ENCODE measurements around the gene GRAPL. TPM values are rescaled to one million over a fixed set of nuclear protein-coding genes. Genes with fewer than 3 reads are reported as not detected.
"Not testable (repeated sequence)": the region's sequence is repeated elsewhere in the genome, so short reads cannot be mapped to it uniquely, and the experiment has no call there.

GRAPL gene
- total and polyA plus RNA-seq, 2 of the 4 experiments (the other 2 are of a cell fraction) = not detected

DNA sequence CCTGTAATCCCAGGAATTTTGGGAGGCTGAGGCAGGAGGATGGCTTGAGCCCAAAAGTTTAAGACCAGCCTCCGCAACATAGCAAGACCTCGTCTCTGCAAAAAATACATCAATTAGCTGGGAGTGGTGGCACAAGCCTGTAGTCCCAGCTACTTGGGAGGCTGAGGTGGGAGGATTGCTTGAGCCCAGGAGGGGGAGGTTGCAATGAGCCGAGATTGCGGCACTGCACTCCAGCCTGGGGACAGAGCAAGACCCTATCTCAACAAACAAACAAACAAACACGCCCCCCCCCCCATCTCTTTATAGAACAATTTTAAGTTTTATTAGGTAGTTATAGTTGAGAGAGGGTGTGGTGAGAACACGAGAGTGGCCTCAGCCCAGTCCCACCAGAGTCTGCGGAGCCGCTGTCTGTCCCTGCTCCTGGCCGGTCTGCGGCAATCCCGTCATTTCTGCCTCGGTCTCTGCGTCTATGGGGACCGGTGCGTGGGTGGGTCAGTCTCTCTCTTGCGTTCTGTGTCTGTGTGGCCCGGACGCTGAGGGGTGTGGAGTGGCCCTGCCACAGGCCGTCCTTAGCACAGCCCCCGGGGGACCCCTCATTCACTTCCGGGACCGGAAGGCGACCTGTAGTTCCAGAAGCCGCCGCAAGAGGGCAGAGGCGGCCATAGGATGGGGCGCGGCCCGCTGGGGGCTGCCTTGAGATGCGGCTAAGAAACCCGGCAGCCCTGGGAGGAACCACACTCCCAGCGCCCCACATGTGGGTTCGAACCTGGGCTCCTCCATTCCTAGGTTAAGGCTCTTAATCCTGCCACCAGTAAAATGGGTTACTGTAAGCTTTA is 53.9 kb downstream of the GRAPL start:
- CTCF ChIA-PET; H3K4ac ChIP-seq (ENCODE audit: low read depth, low read length); H2BK120ac ChIP-seq (ENCODE audit: low read depth, low read length); H4K8ac ChIP-seq (ENCODE audit: low read depth in 2 of 2, low read length in 2 of 2); H2AFZ ChIP-seq (replicated peaks; ENCODE audit: low read length, poor library complexity); H2AK5ac ChIP-seq (ENCODE audit: low read depth, low read length); H3K9me3 ChIP-seq (ENCODE audit: control insufficient read depth, insufficient read depth, low read length); BruUV-seq (replicated peaks); H2AK9ac ChIP-seq (replicated peaks; ENCODE audit: low read depth, low read length, poor library complexity); DNase-seq; POLR2A ChIA-PET (ENCODE audit: unreplicated experiment); H2BK15ac ChIP-seq (ENCODE audit: low read depth, low read length); H3K14ac ChIP-seq (replicated peaks; ENCODE audit: low read depth, low read length); intact Hi-C loops (cut with micrococcal nuclease); H3K18ac ChIP-seq (ENCODE audit: low read depth, low read length); H3K27ac ChIP-seq (ENCODE audit: insufficient read depth, low read length); H4K20me1 ChIP-seq (ENCODE audit: insufficient read depth, low read length); H3K9ac ChIP-seq (ENCODE audit: low read depth, low read length); dilution Hi-C loops (cut with HindIII; ENCODE audit: low sequenced_read_pairs, unreplicated experiment); H4K91ac ChIP-seq (ENCODE audit: insufficient read depth, low read depth, low read length); H3K9me1 ChIP-seq (ENCODE audit: insufficient read depth, low read length); H2BK5ac ChIP-seq (ENCODE audit: low read depth, low read length, poor library complexity, severe bottlenecking); H3K4me2 ChIP-seq (ENCODE audit: low read depth, low read length); H2BK20ac ChIP-seq (ENCODE audit: low read depth, low read length); H4K5ac ChIP-seq (ENCODE audit: low read depth, low read length); H3K23ac ChIP-seq (ENCODE audit: low read depth, low read length); in situ Hi-C loops (cut with MboI; ENCODE audit: low sequenced_read_pairs); H3K56ac ChIP-seq (ENCODE audit: extremely low read depth, insufficient read depth, low read length); H3K79me1 ChIP-seq (ENCODE audit: low read depth in 1 of 2, low read length in 2 of 2); H3K27me3 ChIP-seq (ENCODE audit: control insufficient read depth, insufficient read depth, low read length); H3K4me1 ChIP-seq (ENCODE audit: control insufficient read depth, insufficient read depth, low read length); H3K36me3 ChIP-seq (ENCODE audit: control insufficient read depth, insufficient read depth, low read length); H3K4me3 ChIP-seq (ENCODE audit: insufficient read depth, low read depth, low read length): not testable (repeated sequence)
- ATAC-seq (ENCODE audit: low read depth) = peak; percentile 99
- no CpG with 5 or more reads among the region's 33 CpGs for WGBS, 2 experiments (ENCODE audit: extremely low coverage in 2 of 2, insufficient read length in 1 of 2)

DNA sequence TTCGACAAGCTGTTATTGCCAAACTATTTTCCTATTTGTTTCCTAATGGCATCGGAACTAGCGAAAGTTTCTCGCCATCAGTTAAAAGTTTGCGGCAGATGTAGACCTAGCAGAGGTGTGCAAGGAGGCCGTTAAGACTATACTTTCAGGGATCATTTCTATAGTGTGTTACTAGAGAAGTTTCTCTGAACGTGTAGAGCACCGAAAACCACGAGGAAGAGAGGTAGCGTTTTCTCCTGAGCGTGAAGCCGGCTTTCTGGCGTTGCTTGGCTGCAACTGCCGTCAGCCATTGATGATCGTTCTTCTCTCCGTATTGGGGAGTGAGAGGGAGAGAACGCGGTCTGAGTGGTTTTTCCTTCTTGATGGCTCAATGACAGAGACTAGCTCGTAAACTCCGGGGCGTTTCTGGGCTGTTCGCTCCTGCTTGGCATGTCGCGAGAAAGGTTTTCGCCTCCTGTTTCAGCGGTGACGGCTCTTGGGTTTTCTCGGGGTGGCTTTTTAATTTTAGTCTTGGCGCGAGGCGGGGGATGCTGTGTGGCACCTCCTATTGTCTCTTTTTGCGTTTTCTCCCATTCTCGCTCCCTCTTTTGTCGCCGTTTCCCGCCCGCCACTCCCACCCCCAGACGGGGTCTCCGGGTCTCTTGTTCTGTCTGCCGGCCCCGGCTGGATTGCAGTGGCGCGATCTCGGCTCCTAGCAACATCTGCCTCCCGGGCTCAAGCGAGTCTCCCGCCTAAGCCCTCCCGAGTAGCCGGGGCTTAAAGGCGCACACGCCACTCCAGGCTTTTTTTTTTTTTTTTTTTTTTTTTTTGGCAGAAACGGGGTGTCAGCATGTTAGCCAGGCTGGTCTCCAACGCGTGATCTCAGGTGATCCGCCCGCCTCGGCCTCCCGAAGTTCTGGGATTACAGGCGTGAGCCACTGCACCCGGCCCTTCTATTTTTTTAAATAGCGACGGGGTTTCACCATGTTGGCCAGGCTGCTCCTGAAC is 60.8 kb downstream of the GRAPL start:
- H4K20me1 ChIP-seq (ENCODE audit: insufficient read depth, low read length); H3K4ac ChIP-seq (ENCODE audit: low read depth, low read length); H3K9ac ChIP-seq (ENCODE audit: low read depth, low read length); H3K23ac ChIP-seq (ENCODE audit: low read depth, low read length); H4K5ac ChIP-seq (ENCODE audit: low read depth, low read length); H2BK5ac ChIP-seq (ENCODE audit: low read depth, low read length, poor library complexity, severe bottlenecking); H3K18ac ChIP-seq (ENCODE audit: low read depth, low read length); H2AK9ac ChIP-seq (replicated peaks; ENCODE audit: low read depth, low read length, poor library complexity); intact Hi-C loops (cut with micrococcal nuclease); CTCF ChIA-PET; H3K27me3 ChIP-seq (ENCODE audit: control insufficient read depth, insufficient read depth, low read length); H2BK120ac ChIP-seq (ENCODE audit: low read depth, low read length); in situ Hi-C loops (cut with MboI; ENCODE audit: low sequenced_read_pairs); H2AK5ac ChIP-seq (ENCODE audit: low read depth, low read length); H3K27ac ChIP-seq (ENCODE audit: insufficient read depth, low read length); H3K9me3 ChIP-seq (ENCODE audit: control insufficient read depth, insufficient read depth, low read length); H4K91ac ChIP-seq (ENCODE audit: insufficient read depth, low read depth, low read length); H2BK20ac ChIP-seq (ENCODE audit: low read depth, low read length); H3K36me3 ChIP-seq (ENCODE audit: control insufficient read depth, insufficient read depth, low read length); H3K4me1 ChIP-seq (ENCODE audit: control insufficient read depth, insufficient read depth, low read length); H3K14ac ChIP-seq (replicated peaks; ENCODE audit: low read depth, low read length); H3K56ac ChIP-seq (ENCODE audit: extremely low read depth, insufficient read depth, low read length); H3K79me1 ChIP-seq (ENCODE audit: low read depth in 1 of 2, low read length in 2 of 2); H3K4me2 ChIP-seq (ENCODE audit: low read depth, low read length); H2AFZ ChIP-seq (replicated peaks; ENCODE audit: low read length, poor library complexity); H3K4me3 ChIP-seq (ENCODE audit: insufficient read depth, low read depth, low read length); DNase-seq; H2BK15ac ChIP-seq (ENCODE audit: low read depth, low read length); H3K9me1 ChIP-seq (ENCODE audit: insufficient read depth, low read length); H4K8ac ChIP-seq (ENCODE audit: low read depth in 2 of 2, low read length in 2 of 2); POLR2A ChIA-PET (ENCODE audit: unreplicated experiment); dilution Hi-C loops (cut with HindIII; ENCODE audit: low sequenced_read_pairs, unreplicated experiment): not testable (repeated sequence)
- TSS peak; percentile 100 for BruUV-seq (replicated peaks)
- no CpG with 5 or more reads among the region's 62 CpGs for WGBS, 2 experiments (ENCODE audit: extremely low coverage in 2 of 2, insufficient read length in 1 of 2)
- peak; percentile 24; the same call in 1 of the 2 replicates for ATAC-seq (ENCODE audit: low read depth)

All from IMR-90 (cell line).